GM19438 (cell line): ENCODE data around the gene OR52E8.

Source experiments
- ATAC-seq: cut with Tn5 transposase; IDR thresholded peaks from one replicate; pipeline ENCODE4 v1.9.1; 2021; ENCODE audit warnings: low read depth; ENCODE audit not compliant: unreplicated experiment

The OR52E8 gene

DNA sequence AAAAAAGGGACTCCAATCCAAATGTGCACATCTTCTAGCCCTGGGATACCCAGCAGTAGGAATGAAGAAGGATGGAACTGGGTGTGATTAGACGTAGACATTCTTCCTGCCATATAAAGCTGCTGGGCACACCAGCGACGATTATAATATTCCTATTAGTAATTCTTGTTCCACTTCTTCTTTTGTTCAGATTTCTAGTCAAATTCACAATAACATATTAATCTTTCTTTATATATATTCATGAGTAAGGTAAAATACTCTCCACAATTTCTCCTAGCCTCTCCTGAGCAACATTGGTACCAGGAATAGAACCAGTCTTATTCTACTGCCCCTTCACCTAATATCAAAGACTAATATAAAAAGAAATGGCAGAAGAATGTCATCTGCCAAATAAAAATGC lies at the start of gene OR52E8:
OR52E8 (minus strand) TSS at position 101 of the 400 bp plus-strand sequence; CDS start at position 101, 0 bp downstream.
- no peak for ATAC-seq

DNA sequence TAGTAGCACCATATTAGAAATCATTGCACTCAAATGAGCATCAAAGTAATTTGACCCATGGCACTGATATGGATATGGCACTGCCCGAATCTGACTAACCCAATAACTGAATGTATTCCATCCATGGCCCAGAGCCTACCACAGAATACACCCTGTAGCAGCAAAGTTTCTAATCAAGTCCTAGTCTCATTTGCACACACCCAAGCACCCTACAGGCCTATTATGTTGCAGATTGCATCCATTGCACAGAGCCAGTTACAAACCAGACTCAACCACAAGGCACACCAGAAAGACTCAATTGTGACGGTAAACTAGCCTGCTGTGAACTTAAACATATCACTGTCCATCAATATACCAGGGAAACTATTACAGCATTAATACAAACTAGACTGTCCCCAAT lies 42.0 kb upstream of the OR52E8 start:
- ATAC-seq: no peak

DNA sequence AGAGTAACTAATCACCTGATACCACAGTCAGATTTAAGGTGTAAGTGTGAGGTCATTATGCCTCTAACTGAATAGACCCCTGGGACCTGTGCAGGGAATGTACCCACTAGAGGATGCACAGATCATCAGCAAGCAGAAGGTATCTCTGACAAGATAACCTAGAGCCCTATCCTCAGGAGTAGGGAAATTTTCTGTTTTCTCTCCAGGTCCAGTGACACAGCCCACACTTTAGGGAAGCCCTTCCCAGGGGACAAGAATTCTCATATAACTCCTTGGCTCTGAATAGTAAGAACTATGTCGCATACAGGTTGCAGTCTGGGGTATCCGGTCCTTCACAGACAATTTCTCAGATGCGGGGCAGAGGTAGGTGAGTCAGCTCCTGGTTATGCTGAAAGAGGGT lies 35.4 kb upstream of the OR52E8 start, which contains the start of gene OR52E5:
OR52E5 (plus strand) TSS at position 301 of the 400 bp plus-strand sequence. CDS start 7,569 bp downstream, outside the sequence.
- no peak for ATAC-seq

DNA sequence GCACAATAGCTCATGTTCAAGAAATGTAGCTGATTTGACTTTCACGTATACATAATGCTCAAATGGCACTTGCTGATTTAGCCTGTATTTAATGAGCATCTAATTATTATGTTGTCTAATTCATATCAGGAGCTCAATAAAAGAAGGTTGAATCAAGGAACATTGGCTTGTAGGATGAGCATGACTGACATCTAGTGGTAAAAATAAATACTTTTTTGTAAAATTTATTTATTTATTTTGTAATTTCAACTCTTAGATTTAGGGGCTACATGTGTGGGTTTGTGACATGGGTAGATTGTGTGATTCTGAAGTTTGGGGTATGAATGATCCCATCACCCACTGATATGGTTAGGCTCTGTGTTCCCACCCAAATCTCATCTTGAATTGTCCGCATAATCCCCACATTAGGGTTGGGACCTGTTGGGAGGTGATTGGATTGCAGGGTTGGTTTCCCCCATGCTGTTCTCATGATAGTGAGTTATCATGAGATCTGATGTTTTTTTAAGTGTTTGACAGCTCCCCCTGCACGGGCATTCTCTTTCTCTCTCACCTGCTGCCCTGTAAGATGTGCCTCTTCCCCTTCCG lies 33.8 kb upstream of the OR52E8 start:
- no peak for ATAC-seq

DNA sequence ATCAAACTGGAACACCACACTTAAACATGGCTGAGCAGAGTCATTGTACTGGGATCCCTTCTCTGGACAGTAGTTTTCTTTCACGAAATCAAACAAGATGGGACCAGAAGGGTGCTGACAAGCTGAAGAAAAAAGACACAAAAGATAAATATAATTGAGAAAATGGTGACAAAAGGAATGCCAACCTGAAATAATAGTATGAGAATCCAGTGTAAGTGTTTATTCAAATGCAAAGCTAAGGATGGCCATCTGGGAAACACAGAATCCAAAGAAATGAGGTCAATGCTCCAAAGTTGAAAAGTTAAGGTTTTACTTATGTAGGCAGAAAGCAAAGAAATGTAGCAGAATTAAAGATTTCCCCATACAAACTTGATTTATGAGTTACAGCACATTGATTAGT lies 30.2 kb upstream of the OR52E8 start:
- no peak for ATAC-seq

DNA sequence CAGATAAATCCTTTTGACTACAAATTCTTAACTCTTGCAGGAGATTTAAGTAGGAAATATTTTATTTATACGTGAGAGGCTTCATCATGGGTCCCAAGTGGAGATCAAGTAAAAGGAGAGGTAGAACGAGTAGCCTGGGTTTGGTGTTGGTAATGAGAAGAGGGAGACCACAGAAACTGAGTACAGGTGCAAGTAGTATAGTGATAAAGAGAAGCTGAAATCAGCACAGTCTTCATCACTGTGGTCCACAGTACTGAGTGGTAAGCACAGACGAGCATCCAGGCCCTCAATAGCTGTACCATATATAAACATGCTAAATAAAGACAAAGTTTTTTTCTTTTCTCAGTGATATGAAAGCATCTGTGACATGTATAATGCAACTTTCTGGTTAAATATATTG lies 29.7 kb upstream of the OR52E8 start:
- no peak for ATAC-seq

DNA sequence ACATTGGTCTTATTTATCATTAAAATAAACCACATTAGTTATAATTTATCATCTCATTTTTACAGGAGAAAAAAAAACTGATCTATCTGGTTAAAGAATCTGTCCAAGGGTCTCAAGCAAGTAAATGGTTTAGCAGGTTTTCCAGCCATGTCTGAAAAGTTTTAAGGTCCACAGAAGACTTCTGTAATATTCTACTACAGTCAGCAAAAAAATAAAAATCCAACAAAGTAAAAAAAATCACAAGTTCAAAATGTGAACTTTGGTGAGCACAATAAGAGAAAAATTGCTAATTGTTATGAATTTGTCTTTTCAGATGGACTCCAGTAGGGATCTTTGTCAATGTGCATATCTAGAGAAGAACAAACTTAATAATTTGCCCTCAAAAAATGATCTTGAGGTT lies 24.3 kb upstream of the OR52E8 start:
- no peak for ATAC-seq

DNA sequence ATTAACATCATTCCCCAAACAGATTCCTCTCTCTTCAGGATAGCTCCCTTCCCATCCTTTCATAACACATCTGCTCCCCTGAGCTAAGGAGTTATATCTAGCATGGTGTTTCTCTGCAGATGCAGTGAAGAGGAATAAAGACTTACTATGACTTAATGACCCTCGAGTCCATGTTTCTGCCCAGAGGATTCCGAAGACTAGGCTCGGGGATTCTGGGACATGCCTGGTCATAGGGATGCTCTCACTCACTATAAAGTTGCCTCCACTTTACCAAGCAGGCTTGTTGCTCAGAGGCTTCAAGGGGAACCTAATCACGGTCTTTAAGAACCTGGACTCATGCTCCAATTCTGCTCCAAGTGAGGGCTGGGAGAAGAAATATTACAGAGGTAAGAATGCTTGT lies 22.8 kb upstream of the OR52E8 start, which contains the start of gene OR52E4:
OR52E4 (plus strand) TSS at position 301 of the 400 bp plus-strand sequence. CDS start 3,664 bp downstream, outside the sequence.
- ATAC-seq: no peak

DNA sequence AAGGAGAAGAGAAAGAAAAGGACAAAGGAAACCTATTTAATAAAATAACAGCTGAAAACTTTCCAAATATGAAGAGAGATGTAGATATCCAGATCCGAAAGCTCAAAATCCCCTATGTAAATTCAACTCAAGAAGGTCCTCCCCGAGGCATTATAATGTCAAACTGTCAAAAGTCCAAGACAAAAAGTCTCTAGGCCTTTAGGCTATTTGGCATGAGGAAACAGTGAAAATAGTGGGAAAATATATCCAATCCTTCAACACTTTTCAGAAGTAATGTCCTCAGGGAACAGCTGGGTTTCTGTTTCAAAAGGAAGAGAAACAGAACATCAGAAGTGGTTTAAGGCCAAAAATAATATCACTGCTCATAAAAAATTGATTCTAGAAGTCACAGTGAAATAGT lies 21.1 kb upstream of the OR52E8 start:
- no peak for ATAC-seq

DNA sequence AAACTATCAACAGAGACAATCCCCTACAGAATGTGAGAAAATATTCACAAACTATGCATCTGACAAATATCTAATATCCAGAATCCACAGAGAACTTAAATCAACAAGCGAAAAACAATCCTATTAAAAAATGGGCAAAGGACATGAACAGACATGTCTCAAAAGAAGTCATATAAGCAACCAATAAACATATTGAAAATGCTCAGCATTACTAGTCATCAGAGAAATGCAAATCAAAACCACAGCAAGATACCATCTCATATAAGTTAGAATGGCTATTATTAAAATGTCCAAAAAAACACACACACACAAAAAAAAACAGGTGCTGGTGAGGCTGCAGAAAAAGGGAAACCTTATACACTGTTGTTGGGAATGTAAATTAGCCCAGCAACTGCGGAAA lies 8.3 kb upstream of the OR52E8 start:
- ATAC-seq: no peak

DNA sequence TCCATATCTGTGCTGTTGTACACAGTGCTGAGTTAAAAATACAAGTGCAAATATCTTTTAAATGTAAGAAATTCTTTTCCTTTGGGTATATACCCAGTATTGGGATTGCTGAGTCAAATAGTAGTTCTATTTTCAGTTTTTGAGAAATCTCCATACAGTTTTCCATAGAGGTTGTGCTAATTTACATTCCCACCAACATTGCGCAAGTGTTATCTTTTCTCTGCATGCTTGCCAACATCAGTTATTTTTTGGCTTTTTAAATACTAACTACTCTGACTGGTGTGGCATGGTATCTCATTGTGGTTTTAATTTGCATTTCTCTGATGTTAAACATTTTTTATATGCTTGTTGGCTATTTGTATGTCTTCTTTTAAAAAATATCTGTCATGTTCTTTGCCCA lies 6.5 kb downstream of the OR52E8 start:
- no peak for ATAC-seq

DNA sequence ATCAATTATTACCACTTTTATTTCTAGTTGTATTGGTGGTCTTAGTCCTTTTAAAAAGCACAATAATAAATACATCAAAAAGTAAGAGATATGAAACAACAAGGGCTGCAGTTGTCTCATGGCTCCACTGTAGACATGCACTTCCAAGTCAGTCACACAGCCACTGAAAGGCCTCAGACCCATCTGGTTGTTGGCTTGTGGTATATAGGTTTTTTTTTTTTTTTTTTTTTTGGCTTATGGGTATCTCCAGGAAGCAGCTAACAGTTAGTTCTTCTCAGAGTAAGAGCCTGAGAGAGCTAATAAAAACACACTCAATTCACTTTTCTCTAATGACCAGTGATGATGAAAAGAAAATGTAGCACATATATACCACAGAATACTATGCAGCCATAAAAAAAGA lies 9.8 kb downstream of the OR52E8 start:
- no peak for ATAC-seq

DNA sequence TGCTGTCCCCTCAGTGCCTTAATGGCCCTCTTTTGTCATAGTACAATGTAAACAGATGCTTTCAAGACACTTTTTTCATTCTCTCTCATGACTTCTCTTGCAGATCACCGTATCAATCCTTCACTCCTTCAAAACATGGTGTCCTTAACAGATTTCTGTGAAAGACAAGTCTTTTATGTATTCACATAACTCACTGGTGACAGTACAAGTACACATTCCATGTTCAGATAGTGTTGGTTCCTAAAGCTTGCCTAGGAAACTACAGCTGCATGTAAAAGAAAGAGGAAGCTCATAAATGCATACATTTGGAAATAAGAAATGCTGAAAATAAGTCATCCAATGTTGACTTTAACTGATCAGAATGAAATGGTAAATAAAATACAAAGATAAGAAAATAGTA lies 10.8 kb downstream of the OR52E8 start:
- ATAC-seq: no peak

DNA sequence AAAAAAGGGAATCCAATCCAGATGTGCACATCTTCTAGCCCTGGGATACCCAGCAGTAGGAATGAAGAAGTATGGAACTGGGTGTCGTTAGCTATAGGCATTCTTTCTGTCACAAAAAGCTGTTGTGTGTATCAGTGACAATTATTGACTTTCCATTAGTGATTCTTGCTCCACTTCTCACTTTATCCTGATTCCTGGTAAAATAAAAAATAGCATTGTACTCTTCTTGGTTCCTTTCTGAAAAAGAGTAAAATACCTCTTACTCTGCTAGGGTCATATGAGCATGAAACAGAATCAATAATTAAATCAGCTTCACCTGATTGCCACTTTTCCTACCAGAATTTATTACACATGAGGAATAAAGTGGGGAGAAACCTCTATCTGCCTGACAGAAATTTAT lies 15.7 kb downstream of the OR52E8 start, which contains the start of gene OR52E6:
OR52E6 (minus strand) TSS at position 101 of the 400 bp plus-strand sequence; CDS start at position 101, 0 bp downstream.
- no peak for ATAC-seq

DNA sequence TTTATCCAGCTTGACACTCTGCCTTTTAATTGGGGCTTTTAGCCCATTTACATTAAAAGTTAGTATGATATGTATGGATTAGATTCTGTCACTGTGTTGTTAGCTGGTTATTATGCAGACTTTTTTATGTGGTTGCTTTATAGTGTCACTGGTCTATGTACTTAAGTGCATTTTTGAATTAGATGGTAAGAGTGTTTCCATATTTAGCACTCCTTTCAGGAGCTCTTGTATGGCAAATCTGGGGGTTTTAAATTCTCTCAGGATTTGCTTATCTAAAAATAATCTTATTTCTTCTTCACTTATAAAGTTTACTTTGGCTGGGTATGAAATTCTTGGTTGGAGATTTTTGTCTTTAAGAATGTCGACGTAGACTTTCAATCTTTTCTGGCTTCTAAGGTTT lies 19.8 kb downstream of the OR52E8 start:
- ATAC-seq: no peak

DNA sequence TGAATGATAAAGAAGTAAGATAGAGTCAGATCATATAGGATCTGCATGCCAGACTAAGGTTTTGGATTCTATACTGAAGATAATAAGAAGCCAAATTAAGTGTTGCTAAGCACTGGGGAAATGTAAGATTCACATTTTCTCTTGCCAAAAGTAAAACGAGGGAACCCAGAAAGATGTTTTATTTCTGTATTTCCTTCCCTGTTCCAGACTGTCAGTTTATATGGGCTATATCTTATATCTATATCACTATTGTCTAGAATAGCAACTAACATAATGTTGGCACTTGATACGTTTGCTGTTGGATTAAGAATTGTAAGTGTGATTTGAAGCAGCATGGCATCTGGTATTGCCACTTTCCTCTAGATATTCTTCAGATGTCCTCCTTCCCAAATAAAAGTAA lies 24.0 kb downstream of the OR52E8 start:
- ATAC-seq: no peak

DNA sequence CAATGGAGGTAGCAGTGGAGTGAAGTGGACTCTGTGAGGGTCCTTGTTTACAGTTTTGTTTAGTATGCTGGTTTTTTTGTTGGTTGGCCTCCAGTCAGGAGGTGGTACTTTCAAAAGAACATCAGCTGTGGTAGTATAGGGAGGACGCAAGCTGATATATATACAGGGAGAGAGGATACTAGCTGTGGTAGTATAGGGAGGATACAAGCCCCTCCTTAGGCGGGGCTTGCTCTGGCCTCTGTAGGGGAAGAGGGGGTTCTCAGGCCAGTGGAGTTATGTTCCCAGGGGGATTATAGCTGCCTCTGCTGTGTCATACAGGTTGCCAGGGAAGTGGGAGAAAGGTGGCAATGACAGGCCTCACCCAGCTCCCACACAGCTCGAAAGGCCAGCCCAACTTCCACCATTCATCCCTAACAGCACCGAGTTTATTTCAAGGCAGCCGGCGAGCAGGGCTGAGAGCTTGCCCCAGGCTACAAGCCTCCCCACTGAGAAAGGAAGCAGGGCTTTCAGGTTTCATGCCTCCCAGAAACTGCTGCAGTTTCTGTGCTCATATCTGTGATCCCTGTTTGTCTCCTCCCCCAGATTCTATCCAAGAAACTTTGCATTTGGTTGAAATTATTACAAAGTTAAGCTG lies 26.2 kb downstream of the OR52E8 start:
- ATAC-seq: no peak

DNA sequence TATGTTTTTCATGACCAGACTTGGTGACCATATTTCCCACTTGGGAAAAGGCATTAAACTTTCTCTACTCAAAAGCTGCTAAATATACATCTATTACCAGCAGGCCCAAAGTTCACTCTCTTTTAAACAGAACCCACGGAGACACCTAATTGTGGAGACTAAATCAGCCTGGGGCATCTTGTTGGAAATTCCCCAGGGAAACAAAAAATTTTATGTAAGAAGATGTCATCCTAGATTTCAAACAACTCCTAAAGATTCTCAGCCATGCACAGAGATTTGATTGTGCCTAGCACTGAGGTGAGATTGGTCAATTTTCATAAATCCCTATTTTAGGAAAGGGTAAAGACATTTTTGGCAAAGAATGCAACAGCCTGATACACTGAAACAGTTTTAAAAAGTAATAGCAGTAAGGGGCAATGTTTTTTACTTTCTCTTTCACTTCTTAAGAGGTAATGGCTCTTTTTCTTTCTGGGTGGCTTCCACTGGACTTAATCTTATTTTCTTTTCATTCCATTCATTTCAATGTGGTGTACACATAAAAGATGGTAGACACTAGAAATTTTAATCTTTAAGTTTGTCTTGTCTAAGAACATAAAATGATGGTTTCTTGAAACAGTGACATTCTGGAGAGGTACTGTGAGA lies 39.1 kb downstream of the OR52E8 start:
- no peak for ATAC-seq

DNA sequence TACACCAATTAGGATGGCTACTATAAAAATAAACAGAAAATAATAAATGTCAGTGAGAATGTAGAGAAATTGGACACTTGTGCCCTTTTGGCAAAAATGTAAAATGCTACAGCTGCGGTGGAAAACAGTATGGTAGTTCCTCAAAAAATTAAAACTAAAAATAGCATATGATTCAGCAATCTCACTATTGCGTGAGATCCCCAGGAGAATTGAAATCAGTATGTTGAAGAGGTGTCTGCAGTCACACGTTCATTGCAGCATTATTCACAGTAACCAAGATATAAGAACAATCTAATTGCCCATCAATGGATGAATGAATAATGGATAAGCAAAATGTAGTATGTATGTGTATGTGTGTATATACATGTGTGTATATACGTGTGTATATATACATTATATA lies 42.0 kb downstream of the OR52E8 start:
- no peak for ATAC-seq

DNA sequence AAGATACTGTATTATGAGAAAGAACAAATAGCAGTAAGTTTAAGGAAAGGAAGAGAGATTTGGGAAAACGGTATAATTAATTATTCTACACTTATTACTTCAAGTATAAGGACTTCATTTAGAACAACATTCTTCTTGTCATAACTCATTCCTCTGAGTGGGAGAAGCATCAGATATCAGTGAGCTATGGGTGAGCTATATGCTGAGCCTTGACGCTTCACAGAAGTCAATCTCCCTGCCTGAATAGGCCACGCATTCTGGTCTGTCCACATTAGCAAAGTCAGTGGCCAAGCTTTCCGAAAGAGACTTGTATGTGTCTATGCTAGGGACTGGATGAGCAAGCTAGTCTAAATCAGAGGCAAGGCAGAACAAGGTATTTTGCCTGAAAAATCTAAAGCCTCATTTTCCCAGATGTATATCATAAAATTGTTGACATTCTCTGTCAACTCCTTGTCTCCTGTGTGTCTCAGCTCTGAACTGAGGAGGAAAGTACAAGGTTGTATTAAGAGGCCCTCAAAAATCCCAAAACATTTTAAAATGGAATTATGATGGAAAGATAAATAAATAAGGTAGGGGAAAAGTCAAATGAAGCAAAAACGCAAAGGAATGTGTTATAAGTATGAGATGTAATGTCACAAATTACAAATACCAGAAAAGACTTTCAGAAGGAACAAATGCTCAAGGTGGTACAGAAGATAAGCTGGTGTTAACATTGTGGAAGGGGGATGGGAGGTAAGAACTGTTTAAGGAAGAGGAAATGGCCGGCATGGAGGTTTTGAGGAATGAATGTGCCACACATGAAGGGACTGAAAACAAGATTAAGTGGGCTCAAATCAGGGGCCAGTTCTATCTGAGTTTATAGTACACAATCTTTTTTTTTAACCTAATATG lies 47.3 kb downstream of the OR52E8 start:
- no peak for ATAC-seq

DNA sequence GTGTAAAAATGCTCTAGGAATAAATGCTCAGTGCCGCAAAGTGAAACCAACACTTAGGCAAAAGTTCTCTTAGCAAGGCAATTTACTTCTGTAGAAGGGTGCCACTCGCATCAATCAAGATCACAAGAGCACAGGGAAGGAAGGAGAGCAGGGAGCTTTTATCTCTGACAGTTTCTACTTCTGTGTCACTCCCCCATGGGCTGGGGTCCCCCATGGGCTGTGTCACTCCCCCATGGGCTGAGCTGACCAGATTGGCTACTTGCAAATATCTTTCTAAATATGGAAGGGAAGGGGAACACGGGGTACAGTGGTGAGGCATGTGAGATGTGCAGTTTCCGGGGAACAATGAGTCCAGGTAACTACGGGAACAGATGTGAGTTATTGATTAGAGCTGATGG lies 48.4 kb downstream of the OR52E8 start:
- peak; percentile 32 for ATAC-seq
